HG03342 (cell line): Measurements from ENCODE around the gene CREB1.

ENCODE experiments used
- ATAC-seq: cut with Tn5 transposase; IDR thresholded peaks from one replicate; pipeline ENCODE4 v1.9.1; 2021; ENCODE audit warnings: mild to moderate bottlenecking, moderate library complexity; ENCODE audit not compliant: unreplicated experiment

CREB1 gene

DNA sequence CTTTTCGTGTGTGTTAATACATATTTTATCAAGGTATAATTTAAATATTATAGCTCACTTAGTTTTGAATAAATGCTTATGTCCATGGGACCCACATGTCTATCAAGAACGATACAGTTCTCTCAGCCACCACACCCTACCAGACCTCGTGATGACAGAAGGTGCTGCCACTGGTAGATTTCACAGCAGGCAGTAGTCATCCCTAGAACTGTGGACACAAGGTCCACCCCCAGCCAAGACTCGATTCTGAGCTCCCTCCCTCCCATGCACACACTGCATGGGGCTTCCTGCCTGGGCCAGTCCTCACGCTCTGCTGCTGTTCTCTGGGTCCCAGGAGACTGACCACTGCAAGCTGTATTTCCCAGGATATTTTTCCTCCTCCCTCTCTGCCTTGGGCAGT is 26.5 kb upstream of the CREB1 start:
- ATAC-seq = peak; percentile 77

DNA sequence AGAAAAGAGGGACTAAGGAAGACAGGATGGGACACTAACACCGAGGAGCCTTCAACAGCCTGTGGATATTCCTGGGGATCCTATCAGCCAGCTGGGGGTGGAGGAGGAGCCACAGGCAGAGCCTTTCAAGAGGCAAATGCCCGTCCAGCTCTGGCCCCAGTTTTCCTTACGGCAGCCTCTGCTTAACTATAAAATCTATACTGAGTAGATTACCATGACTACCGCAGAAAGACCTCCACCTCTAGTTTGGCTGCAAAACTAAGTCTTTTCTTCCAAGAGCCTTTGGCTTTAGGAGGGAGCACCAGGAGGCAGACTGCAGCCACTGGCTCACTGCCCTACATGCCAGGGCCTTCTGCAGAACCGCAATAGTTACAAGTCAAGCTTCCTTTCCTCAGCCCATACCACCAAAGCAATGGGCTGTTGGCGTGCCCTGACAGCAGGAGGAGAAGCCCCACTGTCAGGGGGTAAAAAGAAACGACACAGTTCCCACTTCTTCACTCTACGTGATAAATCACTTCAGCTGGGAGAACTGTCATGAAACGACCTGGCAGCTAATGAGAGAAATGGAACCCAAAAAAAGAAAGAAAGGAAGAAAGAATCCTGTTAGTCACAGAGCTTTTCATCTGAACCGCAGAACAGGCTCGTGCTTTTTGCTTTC is 25.1 kb upstream of the CREB1 start:
- ATAC-seq = no peak

GRCh38 chr2:207505171-207505570 is 24.6 kb upstream of the CREB1 start:
- ATAC-seq = no peak

- ATAC-seq = no peak
Observed at GRCh38 chr2:207505728-207506127, 24.0 kb upstream of the CREB1 start.

GRCh38 chr2:207506426-207506825 is 23.3 kb upstream of the CREB1 start:
- ATAC-seq = no peak

- ATAC-seq = no peak
Observed at GRCh38 chr2:207510148-207510547, 19.6 kb upstream of the CREB1 start.

DNA sequence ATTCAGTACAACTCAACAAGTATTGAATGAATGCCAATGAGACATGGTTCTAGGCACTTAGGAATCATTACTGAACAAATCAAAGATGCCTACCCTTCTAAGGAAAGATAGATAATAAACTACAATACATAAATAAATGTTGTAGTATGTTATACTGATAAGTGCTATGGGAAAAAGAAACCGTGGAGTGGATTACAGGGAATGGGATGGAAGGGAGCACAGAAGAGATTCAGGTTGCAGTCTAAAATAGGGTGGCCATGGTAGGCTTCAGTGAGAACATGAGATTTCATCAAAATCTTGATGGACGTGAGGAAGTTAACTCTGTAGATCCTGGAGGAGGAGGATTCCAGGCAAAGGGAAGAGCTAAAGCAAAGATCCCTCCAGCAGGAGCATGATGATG is 17.9 kb upstream of the CREB1 start:
- ATAC-seq = no peak

DNA sequence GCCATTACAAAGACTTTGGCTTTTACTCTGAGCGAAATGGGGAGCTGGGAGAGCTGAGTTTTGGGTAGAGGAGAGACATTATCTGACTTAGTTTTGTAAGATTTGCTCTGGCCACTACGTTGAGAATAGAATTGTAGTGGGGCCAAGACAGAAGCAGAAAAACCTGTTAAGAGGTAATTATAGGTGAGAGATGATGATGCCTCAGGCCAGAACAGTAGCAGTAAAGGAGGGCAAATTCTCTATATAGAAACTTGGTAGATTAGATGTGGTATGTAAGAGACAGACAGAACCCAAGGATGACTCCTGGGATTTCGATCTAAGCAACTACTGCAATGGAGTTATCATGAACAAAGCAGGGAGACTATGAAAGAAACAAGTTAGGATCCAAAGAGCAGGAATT is 17.4 kb upstream of the CREB1 start:
- no peak for ATAC-seq

- ATAC-seq = no peak
Observed at GRCh38 chr2:207513551-207514257, 16.1 kb upstream of the CREB1 start.

DNA sequence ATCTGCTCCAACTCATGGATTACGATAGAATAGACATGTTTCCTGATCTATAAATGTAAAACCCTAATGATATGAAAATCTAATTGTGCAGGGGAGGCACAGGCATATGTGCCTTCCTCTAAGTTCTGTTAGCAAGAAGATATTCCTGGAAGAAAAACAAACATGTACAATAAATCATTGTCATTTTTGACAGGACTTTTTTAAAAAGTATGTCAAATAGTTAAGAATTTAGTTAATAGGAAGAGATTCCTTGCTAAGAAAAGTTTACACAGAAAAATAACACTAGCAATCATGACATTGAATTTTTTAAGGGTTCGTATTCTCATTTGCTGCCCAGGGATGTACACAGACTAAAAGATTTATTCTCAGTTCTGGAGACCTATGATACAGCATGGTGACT is 15.3 kb upstream of the CREB1 start:
- ATAC-seq = no peak

- no peak for ATAC-seq
Observed at GRCh38 chr2:207515671-207516070, 14.1 kb upstream of the CREB1 start.

- ATAC-seq = no peak
Observed at GRCh38 chr2:207516206-207516605, 13.6 kb upstream of the CREB1 start.

DNA sequence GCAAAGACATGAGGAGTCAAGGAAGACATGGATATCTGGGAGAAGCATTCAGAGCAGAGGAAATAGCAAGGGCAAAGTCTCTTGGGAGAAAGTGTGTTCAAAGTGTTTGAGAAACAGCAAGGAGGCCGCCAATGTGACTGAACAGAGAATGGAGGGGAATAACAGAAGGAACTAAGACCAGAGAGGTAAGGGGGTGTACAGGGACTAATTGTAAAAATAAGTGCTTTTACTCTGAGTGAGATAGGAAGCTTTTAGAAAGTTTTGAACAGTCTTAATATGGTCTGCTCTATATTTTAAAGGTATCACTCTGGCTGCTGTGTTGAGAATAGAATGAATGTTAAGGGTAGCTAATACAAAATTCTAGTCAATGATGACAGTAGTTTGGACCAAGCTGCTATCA is 6.8 kb upstream of the CREB1 start:
- ATAC-seq = no peak

DNA sequence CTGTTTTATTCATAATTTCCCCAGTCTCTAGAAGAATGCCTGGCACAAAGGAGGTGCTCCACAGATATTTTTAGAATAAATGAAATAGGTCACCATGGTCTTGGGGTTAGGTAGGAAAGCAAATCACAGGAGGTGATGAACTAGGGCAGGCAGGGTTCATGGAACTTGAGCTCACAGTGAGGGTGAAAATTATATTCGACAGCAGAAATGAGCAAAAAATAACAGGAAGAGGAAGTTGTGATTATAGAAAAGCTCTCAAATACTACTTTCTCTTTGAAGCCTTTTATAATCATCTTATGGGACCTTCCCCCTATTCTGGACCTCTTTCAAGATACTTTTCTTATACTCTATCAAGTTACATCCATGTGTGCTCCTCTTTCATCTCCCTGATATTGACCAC is 4.5 kb upstream of the CREB1 start:
- ATAC-seq = no peak

DNA sequence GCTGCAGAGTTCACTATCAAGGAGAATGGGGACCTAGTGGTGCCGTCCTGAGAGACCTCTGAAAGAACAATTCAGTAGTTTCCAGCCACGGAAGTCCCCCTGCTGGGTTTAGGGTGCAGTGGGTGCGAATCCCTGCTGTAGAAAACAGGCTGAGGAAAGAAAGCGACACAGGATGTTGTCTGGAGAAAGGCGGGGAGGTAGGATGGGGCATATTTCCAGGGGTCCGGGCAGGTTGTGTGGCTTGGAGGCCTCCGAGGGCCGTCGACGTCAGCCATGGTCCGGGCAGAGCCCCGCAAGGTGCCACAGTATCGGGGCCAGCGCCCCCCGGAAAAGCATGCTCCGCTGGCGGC is 807 bp upstream of the CREB1 start:
- ATAC-seq = peak; percentile 5

DNA sequence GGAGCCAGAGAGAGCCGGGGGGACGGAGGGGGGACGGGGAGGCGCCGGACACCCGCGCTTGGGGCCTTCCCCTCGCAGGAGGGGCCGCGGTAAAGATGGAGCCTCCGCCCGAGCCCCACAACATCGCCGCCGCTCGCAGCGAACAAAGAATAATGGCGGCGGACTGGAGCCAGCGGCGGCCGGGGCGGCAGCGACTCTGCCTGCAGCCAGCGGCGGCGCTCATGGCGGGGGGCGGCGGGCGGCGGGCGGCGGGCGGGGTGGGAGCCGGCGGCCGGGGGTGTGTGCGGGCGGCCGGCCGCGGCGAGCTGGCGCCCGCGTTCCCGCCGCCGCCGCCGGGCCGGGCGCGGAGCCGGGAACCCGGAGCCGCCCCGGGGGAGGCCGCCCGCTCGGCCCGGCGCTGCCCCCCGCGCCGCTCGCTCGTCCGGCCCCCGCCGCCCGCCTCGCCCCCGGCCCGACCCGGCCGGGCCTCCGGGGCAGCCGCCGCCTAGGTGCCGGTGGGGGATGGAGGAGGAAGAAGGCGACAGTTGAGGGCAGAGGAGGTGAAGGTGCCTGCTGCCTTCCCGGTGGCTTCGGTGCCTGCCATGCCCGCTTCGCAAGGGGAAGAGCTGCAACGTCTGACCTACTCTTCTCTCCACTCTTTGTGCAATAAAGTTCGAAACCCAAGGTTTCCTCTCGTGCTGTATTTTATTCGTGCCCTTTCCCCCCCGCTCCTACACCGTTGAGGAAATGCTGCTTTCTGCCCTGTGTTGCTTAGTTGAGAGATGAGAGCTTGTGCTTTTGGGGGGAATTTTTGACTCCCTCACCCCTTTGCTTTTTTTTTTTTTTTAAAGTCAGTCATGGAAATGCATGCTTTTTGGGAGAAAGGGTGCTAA is 634 bp downstream of the CREB1 start:
- ATAC-seq = peak; percentile 8

GRCh38 chr2:207531032-207531952 is 1.5 kb downstream of the CREB1 start:
- no peak for ATAC-seq

- ATAC-seq = no peak
Observed at GRCh38 chr2:207532676-207533075, 2.9 kb downstream of the CREB1 start.

DNA sequence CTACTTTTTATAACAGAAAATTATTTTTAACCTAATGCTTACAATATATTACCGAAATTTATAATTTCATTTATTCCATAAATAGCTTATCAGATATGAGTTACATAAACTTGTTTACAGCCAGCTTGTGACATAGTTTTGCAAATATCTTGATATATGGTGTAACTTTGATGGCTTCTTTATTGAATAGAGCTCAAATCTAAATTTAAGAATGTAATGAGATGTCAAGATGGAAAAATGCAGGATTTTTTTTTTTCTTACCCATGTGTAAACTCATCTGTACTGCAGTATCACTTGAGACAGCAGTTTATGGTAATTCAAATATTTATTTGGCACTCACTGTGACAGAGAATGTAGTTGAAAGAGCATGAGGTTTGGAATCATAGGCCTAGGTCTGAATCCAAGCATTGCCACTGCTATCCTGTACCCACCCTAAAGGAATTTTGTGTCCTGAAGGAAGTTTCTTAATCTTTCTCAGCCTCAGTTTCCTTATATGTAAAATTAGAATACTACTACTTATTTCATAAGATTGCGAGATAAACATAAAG is 3.8 kb downstream of the CREB1 start:
- no peak for ATAC-seq

GRCh38 chr2:207534417-207534816 is 4.7 kb downstream of the CREB1 start:
- ATAC-seq = no peak

GRCh38 chr2:207539470-207539869 is 9.7 kb downstream of the CREB1 start:
- no peak for ATAC-seq
